Chondrocyte (in vitro differentiated cells): ENCODE results near the gene ZPR1. TPM values are rescaled to one million over a fixed set of nuclear protein-coding genes. Genes with fewer than 3 reads are reported as not detected.

Experiments
- DNase-seq: peaks from one replicate; pipeline ENCODE4 v3.0.0; 2021; ENCODE audit warnings: mixed read lengths, low spot score
- H3K27ac Mint-ChIP-seq: one replicate; pipeline ENCODE4 v1.8.0; 2021; ENCODE audit warnings: mild to moderate bottlenecking, moderate library complexity, mixed read lengths; ENCODE audit not compliant: unreplicated experiment
- H3K27me3 Mint-ChIP-seq: 2 replicates; pipeline ENCODE4 v1.8.0; 2021; ENCODE audit warnings: low read depth, mixed read lengths
- H3K36me3 Mint-ChIP-seq: 2 replicates; pipeline ENCODE4 v1.8.0; 2021; ENCODE audit warnings: low read depth, mixed read lengths
- H3K4me1 Mint-ChIP-seq: 2 replicates; pipeline ENCODE4 v1.8.0; 2021; ENCODE audit warnings: low read depth, mild to moderate bottlenecking, mixed read lengths
- H3K4me3 Mint-ChIP-seq: one replicate; pipeline ENCODE4 v1.8.0; 2021; ENCODE audit warnings: mild to moderate bottlenecking, moderate library complexity, mixed read lengths; ENCODE audit not compliant: unreplicated experiment
- H3K9me3 Mint-ChIP-seq: 2 replicates; pipeline ENCODE4 v1.8.0; 2021; ENCODE audit warnings: low read depth, mixed read lengths
- CTCF ChIP-seq: fragments of 200-600 bp; sonication (generic); IDR thresholded peaks from 2 replicates; pipeline ENCODE4 v1.5.0; 2021; ENCODE audit warnings: antibody characterized with exemption, mild to moderate bottlenecking, moderate library complexity
- total RNA-seq: library from RNA; stranded (reverse); gene quantifications from 3 replicates; pipeline ENCODE4 v1.2.1, GENCODE V29; 2021

Gene ZPR1
- total RNA-seq, 1 donor from 2014 or later = 40.0 TPM

GRCh38 chr11:116731097-116731761 lies 56.6 kb downstream of the ZPR1 start:
- H3K4me3 Mint-ChIP-seq = no peak overlapping the region
- no peaks in the 10 kb centered on the region for H3K9me3 Mint-ChIP-seq
- peak; percentile 27 for TF ChIP-seq CTCF
- H3K4me1 Mint-ChIP-seq = peaks cover 15% of the 10 kb centered on the region
- H3K36me3 Mint-ChIP-seq = no peaks in the 10 kb centered on the region
- no peak overlapping the region for H3K27ac Mint-ChIP-seq
- DNase-seq = no peak
- peaks cover 5% of the 10 kb centered on the region for H3K27me3 Mint-ChIP-seq

GRCh38 chr11:116730601-116731000 lies 57.2 kb downstream of the ZPR1 start:
- Mint-ChIP-seq H3K4me3 (no peak overlapping the region), H3K4me1 (peaks cover 22% of the 10 kb centered on the region), H3K36me3 (no peaks in the 10 kb centered on the region), H3K9me3 (no peaks in the 10 kb centered on the region), H3K27me3 (peaks cover 5% of the 10 kb centered on the region), H3K27ac (no peak overlapping the region)
- no peak for TF ChIP-seq CTCF
- DNase-seq = no peak

DNA sequence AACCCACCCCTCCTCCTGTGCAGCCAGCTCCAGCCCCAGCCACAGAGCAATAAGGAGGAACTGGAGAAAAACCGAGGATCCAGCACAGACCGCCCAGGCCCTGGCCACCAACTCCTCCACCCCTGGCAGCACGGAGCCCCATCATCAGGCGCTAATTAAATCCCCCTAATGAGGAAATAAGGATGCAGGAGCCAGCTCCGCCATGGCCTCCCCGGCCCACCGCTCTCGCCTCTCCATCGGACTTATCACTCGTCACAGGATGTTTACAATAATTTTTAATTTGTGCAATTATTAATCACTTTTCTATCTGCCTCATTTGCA lies 57.6 kb downstream of the ZPR1 start:
- no peak for DNase-seq
- TF ChIP-seq CTCF = no peak
- H3K36me3 Mint-ChIP-seq = no peaks in the 10 kb centered on the region
- peaks cover 5% of the 10 kb centered on the region for H3K27me3 Mint-ChIP-seq
- no peaks in the 10 kb centered on the region for H3K9me3 Mint-ChIP-seq
- no peak overlapping the region for H3K27ac Mint-ChIP-seq
- no peak overlapping the region for H3K4me3 Mint-ChIP-seq
- H3K4me1 Mint-ChIP-seq = peaks cover 23% of the 10 kb centered on the region

GRCh38 chr11:116729501-116730240 lies 58.2 kb downstream of the ZPR1 start:
- Mint-ChIP-seq H3K4me3 (no peak overlapping the region), H3K27me3 (peaks cover 5% of the 10 kb centered on the region), H3K27ac (no peak overlapping the region)

GRCh38 chr11:116727990-116728389 lies 59.8 kb downstream of the ZPR1 start:
- TF ChIP-seq CTCF = no peak
- Mint-ChIP-seq H3K27ac (no peak overlapping the region), H3K4me3 (no peak overlapping the region), H3K36me3 (no peaks in the 10 kb centered on the region), H3K4me1 (peaks cover 23% of the 10 kb centered on the region), H3K27me3 (peaks cover 5% of the 10 kb centered on the region), H3K9me3 (no peaks in the 10 kb centered on the region)
- no peak for DNase-seq

More at GRCh38 chr11:116729501-116730240, 58.2 kb downstream of the ZPR1 start:
- Mint-ChIP-seq H3K36me3 (no peaks in the 10 kb centered on the region), H3K9me3 (no peaks in the 10 kb centered on the region), H3K4me1 (peaks cover 23% of the 10 kb centered on the region)
- DNase-seq = no peak
- no peak for TF ChIP-seq CTCF
